GM12891 (cell line): Measurements from ENCODE around the gene TMTC1.

ENCODE experiments used
- POLR2AphosphoS5 ChIP-seq: IDR thresholded peaks from 2 replicates; pipeline ENCODE4 v1.6.1; 2011; ENCODE audit warnings: low read depth, low read length, control low read depth
- TAF1 ChIP-seq: IDR thresholded peaks from 2 replicates; pipeline ENCODE4 v1.6.1; 2011; ENCODE audit warnings: low read depth, low read length, control low read depth

DNA sequence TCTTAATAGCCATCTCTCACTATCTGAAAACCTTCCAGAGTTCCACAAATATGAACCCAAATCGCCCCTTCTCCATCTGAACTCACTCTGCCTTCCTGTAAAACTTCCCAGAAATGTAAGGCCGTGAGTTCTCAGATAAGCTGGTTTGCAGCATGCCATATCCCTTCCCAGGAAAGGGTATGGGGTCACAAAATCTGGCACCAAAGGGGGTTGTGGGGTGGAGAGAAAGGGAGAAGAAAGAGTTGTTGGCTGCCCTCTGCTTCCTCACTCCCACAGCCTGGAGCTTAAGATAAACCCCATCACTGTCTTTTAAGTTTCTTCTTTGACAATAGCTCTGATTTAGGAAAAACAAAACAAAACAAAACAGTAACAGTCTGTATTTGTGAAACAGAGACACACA is 10.7 kb downstream of the TMTC1 start:
- TF ChIP-seq POLR2AphosphoS5 (no peak), TAF1 (no peak)
